NOMO-1 (cell line): ENCODE results near the gene FGD6.
"Not testable (repeated sequence)": the region's sequence is repeated elsewhere in the genome, so short reads cannot be mapped to it uniquely, and the experiment has no call there.

Experiments used
- DNase-seq, 2 experiments: peaks; one replicate each; lab custom pipeline; 2025; ENCODE audit not compliant: unreplicated experiment in 2 of 2; lab: John Stamatoyannopoulos, UW

FGD6 gene

DNA sequence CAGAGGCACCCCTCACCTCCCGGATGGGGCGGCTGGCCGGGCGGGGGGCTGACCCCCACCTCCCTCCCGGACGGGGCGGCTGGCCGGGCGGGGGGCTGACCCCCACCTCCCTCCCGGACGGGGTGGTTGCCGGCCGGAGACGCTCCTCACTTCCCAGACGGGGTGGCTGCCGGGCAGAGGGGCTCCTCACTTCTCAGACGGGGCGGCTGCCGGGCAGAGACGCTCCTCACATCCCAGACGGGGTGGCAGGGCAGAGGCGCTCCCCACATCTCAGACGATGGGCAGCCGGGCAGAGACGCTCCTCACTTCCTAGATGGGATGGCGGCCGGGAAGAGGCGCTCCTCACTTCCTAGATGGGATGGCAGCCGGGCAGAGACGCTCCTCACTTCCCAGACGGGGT, 18.4 kb upstream of the FGD6 start:
- DNase-seq, result not testable (repeated sequence)

DNA sequence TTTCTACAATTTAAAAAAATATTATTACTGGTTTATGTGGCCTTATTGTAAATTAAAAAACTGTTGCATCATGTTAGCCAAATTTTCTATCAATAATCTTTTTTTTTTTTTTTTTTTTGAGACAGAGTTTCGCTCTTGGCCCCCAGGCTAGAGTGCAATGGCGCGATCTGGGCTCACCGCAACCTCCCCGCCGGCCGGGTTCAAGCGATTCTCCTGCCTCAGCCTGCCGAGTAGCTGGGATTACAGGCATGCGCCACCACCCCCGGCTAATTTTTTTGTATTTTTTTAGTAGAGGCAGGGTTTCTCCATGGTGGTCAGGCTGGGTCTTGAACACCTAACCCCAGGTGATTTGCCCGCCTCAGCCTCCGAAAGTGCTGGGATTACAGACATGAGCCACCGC, 16.9 kb upstream of the FGD6 start:
- DNase-seq, result not testable (repeated sequence)

DNA sequence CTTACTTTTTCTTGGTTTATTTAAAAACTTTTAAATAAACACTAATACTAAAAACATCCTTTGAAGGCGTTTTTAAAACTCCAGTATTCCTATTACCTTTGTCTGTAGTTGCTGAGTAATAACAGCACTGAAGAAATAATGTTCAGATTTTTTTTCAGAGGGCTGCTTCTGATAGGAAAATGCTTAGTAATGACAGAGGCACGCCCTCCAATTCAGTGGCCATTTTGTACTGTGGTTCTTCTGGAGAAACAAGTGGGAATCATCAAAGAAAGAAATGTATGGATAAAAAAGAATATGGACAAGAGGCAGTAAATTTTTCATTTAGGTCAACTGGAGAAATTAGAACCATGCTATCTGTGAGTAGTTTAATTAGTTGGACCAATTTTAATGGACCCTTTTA, 13.9 kb upstream of the FGD6 start:
- DNase-seq, result no peak

DNA sequence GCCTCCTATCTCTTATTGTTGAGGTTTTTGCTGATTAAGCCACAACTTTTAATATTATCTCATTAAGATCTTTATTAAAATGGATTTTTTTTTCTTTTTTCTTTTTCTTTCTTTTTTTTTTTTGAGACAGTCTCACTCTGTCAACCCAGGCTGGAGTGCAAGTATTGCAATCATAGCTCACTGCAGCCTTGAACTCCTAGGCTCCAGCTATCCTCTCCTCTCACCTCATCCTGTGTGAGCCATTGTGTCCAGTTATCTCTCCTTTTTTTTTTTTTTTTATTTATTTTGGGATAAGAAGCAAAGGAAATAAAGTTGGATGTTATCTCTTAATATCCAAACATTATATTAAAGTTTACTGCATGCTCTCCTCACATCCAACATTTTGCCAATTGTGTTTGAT, 13.0 kb upstream of the FGD6 start:
- DNase-seq, result no peak

DNA sequence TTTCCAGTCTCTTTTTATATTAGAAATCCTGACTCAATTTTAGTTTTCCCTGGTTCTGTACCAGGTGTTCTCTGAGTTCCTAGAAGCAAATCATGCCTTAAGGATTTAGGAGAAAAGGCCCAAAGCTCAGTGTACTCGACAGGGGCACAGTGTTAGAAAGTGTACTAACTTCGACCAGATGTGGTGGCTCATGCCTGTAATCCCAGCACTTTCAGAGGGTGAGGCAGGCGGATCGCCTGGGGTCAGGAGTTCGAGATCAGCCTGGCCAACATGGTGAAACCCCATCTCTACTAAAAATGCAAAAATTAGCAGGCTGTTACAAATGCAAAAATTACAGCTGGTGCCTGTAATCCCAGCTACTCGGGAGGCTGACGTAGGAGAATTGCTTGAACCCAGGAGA, 12.4 kb upstream of the FGD6 start:
- no peak for DNase-seq

DNA sequence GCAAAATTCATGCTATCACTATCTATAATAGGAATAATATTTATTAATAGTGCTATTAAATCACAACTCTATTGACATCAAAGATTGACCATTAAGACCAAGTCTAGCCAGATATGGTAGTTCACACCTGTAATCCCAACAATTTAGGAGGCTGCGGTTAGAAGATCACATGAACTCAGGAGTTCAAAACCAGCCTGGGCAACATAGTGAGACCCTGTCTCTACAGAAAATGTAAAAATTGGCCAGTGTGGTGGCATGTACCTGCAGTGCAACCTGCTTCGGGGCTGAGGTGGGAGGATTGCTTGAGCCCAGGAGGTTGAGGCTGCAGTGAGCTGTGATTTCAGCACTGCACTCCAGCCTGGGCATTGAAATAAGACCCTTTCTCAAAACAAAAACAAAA, 11.3 kb upstream of the FGD6 start:
- no peak for DNase-seq

DNA sequence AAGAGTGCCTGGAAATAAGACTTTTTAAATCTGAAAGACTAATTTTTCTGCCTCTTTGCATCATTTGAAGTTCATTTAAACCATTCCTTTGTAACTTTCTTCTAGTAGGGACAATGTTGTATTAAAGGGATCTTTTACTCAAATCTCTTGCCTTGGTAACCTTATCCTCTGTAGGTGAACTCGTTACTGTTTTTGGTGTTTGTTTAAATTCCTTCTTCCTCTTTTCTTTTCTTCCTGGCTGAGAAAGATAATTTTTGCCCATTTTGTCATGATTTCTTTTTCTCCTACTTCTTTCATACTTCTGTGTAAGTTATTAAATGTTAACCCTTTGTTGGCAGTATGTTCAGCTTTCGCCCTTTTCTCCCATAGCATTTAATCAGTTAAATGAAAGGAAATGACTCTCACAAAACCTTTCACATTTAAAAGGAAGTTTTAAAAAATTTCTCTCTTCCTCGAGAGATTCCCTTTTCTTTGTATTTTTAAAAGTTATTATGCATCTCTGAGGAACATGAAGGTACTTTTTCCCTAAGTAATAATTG, 10.6 kb upstream of the FGD6 start:
- DNase-seq, result peak; percentile 2 to 19

DNA sequence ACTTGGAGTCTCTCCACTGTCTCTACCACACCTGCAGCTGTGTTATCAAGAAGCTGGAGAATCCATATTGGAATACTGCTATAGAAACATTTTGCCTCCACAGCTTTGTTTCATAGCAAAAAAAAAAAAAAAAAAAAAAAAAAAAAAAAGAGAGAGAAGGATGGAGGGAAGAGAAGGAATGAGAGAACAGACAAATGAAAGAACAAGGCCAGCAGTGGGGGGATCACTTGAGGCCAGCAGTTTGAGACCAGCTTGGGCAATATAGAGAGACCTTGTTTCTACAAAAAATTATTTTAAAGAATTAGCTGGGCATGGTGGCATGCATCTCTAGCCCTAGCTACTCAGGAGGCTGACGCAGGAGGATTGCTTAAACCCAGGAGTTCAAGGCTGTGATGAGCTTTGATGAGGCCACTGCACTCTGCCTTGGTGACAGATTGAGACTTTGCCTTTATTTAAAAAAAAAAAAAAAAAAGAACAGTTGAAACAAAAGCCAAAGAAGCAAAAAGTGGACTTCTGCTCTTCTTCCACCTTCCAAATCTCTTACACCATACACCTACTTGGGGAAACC, 8.5 kb upstream of the FGD6 start:
- no peak for DNase-seq

DNA sequence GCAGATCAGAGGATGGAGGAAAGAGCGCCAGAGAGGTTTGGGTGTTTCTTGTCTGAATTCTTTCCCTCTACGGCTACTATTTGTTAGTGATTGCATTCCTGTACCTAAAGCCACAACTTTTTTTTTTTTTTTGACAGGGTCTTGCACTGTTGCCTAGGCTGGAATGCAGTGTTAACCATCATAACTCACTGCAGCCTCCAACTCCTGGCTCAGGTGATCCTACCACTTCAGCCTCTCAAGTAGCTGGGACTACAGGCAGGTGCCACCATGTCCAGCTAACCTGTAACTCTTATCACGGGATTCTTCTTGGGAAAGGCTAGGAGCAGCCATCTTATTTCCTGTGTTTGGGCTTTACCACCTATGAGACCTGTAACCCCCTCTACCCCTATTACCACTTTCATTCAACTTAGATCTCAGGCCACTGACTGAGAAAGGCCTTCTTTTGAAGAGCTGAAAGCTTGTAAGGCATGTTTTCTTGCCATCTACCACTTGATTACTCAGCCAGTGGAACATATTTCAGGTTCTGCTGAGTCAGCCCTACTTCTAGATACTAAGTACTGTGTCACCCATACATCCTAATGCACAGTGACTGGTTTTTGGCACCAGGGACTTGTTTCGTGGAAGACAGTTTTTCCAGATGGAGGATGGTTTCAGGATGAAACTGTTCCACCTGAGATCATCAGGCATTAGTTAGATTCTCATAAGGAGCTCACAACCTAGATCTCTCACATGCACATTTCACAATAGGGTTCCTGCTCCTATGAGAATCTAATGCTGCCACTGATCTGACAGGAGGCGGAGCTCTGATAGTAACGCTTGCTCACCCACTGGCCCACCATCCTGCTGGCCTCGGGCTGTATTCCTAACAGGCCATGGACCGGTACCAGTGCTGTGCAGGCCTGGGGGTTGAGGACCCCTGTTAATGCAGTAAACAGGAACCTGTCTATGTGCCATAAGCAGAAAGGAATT, 7.2 kb upstream of the FGD6 start:
- no peak for DNase-seq

DNA sequence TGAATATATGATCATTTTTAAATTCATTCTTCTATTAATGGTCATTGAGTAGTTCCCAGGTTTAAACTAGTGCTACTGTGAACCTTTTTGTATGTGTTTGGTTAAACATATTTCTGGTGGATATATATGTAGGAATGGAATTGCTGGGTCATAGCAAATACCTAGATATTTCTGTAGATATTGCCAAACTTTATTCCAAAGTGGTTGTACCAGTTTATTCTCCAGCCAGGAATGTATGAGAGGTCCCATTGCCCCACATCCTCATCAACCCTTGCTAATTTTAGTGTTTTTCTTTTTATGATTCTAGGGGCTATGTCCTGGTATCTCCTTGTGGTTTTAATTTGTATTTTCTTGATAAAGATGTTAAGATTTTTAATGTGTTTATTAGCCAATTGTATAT, 3.5 kb upstream of the FGD6 start:
- no peak for DNase-seq

DNA sequence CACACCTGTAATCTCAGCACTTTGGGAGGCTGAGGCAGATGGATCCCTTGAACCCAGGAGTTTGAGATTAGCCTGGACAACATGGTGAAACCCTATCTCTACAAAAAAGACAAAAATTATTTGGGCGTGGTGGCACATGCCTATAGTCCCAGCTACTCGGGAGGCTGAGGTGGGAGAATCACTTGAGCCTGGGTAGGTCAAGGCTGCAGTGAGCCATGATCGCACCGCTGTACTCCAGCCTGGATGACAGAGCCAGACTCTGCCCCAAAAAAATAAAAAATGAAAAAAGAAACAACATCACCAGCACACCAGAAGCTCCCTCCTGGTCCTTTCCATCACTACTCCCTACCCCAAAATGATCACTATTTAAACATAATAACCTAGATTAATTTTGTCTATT, 2.9 kb upstream of the FGD6 start:
- no peak for DNase-seq

DNA sequence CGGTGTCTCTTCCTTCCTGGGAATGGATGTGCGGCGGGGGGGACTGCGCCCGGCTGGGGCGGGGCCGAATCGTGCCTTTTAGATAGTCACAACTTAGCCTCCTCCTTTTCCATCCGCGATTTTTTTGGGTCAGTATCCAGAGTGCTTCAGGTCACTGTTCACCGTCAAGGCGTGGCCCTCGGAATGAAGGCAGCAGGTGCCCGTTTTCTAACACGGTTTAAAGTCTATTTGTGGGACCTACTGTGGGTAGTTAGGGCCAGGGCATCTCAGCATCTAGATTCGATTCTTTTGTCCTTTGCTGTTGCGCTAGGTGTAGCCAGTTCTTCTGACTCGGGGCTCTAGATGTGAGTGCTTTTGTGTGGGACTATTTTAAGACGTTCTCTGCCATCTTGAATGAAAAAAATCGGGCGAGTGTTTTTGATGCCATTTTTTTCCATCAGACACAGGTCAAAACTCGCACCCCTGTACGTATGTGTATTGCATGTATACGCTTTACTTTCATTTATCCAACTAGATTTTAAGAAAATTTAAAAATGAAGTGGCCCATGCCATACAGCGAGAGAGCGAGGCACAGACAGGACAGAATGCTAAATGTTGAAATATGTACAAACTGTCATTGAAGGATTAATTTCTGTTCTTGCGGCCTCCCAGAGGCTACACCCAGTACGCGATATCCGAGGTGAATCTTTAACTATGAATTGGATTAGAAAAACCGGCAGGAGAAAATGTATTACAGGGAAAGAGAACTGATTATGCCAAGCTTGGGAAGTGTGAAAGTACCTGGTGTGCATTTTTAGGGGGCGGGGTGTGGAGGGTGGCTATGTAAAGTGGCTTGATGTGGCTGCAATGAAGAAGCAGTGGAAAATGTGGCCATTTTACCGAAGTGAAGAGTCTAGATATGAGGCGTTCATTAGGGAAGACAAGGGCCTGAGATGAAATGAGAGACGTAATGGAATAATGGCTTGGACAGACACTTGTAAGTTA, 1.2 kb upstream of the FGD6 start:
- peak; percentile 34 to 52 for DNase-seq

DNA sequence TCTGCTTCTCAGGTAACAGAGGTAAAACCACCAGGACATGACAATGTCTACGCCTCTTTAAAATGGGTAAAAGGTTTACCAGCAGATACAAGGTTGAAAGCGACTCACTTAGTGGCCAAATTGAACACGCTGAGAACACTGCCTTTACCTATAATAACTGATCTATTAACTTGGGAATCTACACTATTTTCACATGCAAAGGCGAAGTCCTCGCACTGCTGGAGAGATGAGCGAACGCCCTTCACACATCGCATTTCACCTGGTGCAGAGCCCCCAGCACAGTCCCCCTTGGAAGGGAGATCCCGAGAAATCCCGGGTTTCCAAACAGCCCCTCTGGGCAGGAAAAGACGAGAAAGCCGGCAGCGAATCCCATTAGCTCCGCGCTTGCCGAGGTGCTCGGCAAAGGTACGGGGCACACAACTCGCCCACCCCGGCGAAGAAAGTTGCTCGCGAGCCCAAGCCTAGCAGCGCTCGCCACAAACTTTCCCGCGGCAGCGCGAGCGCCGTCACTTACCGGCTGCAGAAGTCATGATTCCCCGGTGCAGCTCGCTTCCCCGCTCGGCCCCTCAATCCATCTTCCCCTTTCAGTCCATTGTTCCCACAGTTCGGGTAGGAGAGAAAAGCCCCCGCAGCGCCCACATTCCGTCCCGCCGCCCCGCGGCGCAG, 423 bp downstream of the FGD6 start:
- DNase-seq, result no peak

DNA sequence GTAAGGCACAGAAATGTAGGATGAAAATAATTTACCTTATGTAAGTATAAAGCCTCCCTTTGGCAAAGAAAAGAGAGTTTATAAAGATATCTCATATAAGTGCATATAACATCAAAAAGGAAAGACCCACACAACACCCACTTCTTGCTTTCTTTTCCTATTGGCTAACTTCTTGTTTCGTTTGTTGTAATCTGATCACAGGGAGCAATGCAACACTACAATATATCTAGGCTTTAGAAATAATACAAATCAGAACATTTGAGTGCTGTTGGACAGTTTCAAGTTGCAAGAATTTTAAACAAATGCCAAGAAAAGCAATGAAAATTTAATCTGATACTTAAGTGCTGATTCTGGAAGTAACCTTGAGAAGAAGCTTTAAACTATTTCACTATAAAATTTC, 1.3 kb downstream of the FGD6 start:
- peak; percentile 22 to 67 for DNase-seq

DNA sequence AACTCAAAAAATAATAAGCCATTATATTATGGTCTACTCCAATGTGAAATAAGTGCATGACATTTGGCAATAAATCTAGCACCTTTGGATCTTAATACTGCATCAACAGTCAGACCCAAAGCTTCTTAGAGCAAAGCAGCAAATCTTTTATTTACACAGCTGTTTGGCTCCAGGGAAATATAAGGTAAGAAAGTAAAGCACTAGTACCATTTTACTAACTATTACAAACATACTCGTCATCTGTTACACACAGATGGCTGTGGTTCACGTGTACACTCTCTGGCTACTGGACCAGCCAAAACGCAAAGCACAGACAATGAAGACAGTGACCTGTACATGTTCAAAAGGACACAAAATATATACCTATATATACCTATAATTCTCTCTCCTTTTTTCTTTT, 2.8 kb downstream of the FGD6 start:
- DNase-seq, result no peak

DNA sequence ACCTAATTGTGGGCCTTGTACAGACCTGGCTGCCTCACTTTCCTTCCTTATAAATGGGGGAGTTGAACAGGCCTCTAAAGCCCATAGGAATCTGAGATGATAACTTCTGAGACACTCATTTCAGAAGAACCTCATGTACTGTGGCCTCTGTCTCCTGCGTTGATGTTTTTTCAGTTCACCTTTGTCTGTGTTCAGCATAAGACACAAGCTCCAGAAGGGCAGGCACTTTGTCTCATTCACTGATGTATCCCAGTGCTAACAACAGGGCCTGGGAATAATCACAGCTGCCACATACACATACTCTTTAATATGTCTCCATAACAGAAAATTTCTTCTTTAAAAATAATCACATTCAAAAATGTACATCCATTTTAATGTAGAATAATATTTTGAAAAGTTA, 3.3 kb downstream of the FGD6 start:
- no peak for DNase-seq

DNA sequence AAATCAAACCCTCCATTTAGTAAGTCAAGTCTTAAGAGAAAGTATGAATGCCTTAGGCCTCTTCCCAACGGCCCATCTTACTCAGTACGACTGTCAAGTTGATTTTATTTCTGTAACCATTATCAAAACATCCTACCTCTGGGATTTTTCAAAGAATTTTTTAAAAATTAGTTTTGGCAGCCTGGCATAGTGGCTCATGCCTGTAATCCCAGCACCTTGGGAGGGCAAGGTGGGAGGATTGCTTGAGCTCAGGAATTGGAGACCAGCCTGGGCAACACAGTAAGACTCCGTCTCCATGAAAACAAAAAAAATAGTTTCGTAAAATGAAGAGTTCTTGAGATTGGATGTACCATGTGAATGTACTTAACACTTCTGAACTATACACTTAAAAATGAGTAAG, 4.1 kb downstream of the FGD6 start:
- DNase-seq, result no peak

DNA sequence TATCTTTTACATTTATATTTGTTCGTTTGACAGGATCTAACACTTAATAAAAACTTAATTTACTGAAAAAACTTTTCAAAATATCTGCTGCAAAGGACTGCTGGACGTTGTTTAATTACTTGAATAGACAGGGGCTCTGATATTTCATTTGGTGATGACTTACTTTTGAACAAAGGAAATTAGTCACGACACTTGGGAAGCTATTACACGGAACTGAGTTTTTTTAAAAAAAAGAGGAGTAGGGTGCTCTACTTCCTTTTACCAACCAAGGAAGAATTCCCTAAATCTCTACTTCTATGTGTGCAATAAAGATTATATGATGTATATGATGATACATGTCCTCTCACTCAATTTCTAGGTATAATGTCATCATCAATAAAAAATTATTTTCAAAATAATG, 4.7 kb downstream of the FGD6 start:
- no peak for DNase-seq

DNA sequence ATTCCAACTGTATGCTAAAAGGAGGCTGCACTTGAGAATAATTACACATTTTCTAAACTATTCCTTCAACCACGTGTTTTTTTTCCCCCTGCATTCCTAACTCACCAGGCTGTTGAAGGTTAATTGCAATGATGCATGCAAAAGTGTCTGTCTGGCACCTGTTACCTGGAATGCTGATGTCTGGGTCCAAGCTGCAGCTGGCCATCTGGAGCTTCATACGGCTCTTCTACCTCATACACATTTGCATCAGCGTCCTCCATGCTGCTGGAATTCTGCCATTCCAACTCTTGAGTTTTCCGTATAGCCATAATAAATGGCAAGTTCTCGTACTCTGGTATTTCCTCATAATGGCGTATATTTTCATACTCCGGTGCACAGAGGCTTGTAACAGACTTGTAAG, 8.6 kb downstream of the FGD6 start:
- no peak for DNase-seq

DNA sequence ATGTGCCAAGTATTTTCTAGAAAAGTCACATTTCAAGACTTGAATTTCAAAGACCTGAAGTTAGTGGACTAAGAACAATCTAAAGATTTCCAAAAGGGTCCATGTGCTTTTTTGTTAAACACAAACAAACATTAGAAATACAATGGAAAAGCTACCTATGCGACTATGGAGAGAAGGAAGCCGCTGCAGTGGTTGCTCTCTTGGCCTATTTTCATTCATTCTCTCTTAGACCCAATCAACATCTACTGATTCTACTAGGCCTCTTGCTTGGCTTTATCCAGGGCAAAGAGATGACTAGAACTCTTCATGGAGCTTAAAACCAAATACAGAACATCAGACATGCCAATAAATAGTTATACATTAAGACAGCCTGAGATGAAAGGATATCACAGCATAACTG, 9.9 kb downstream of the FGD6 start:
- no peak for DNase-seq
